ENCODE data around the gene MAB21L2. TPM values are rescaled to one million over a fixed set of nuclear protein-coding genes. Genes with fewer than 3 reads are reported as not detected.

Gene MAB21L2
- total RNA-seq, 2 donors from 2014 or later = 1.6 to 7.3 TPM

DNA sequence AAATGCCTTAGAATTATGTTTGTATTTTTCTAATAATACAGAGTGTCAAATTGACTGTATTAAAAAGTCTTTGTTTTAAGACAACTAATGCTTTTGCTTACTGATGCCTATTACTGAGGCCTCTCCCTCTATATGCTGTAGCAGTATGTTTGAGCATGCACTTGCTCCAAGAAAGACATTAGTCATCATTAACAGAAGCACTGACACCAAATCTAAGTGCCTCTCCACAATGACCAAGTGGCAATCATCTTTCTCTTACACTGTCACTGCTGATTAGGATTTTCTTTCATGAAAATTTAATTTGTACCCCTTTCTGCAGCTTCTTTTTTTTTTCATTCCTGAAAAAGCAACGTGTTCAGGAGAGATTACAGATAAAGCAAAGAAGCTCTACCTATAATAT lies 11.1 kb upstream of the MAB21L2 start:
- no peaks in the 10 kb centered on the region for H3K4me1 ChIP-seq
- no peaks in the 10 kb centered on the region for H3K27me3 ChIP-seq
- H3K27ac ChIP-seq = no peak overlapping the region
- DNase-seq (ENCODE audit: low spot score) = no peak
- TF ChIP-seq, protein P1, sequence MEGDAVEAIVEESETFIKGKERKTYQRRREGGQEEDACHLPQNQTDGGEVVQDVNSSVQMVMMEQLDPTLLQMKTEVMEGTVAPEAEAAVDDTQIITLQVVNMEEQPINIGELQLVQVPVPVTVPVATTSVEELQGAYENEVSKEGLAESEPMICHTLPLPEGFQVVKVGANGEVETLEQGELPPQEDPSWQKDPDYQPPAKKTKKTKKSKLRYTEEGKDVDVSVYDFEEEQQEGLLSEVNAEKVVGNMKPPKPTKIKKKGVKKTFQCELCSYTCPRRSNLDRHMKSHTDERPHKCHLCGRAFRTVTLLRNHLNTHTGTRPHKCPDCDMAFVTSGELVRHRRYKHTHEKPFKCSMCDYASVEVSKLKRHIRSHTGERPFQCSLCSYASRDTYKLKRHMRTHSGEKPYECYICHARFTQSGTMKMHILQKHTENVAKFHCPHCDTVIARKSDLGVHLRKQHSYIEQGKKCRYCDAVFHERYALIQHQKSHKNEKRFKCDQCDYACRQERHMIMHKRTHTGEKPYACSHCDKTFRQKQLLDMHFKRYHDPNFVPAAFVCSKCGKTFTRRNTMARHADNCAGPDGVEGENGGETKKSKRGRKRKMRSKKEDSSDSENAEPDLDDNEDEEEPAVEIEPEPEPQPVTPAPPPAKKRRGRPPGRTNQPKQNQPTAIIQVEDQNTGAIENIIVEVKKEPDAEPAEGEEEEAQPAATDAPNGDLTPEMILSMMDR (IDR thresholded peaks at IDR 0.05) = no peak
- no peaks in the 10 kb centered on the region for H3K36me3 ChIP-seq
- H3K9me3 ChIP-seq = no peaks in the 10 kb centered on the region
- H3K4me3 ChIP-seq = no peak overlapping the region

DNA sequence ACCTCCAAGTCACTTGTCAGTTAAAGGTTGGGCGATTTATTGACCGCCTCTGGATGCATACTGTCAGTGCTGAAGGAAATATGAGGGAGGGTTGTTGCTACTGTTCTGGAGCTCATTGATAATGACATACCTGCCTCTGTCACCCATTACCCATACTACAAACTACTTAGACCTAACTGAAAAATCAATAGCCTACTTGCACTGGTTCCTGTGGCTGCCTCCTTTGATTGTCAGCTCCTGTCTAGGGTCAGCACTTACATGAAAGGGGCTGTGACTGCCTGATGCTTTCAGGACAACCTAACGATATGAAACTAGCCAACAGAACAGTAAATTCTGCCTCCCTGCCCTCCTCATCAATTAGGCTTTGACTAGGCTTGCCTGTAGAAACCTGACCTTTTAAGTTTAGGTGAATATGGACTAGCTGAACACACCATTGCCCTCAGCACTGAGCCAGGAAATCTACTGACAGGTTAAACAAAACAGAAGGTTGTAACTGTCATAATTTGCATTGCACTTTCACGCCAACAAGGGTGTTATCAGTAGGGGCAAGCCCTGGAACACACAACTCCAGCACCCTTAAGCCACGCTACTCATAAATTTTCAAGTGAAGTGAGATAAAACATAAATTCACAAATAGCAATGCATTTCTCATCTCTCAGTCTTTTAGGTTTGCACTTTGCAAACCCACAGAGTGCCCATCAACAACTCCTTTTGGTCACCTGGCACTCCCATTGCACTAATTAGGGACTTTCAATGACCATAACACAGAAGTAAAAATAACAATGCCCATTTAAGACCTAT lies 9.0 kb upstream of the MAB21L2 start:
- H3K9me3 ChIP-seq = no peaks in the 10 kb centered on the region
- H3K4me1 ChIP-seq = no peaks in the 10 kb centered on the region
- DNase-seq (ENCODE audit: low spot score) = no peak
- TF ChIP-seq, protein P1 (IDR thresholded peaks at IDR 0.05) = no peak
- H3K27ac ChIP-seq = no peak overlapping the region
- H3K36me3 ChIP-seq = no peaks in the 10 kb centered on the region
- H3K27me3 ChIP-seq = no peaks in the 10 kb centered on the region
- H3K4me3 ChIP-seq = no peak overlapping the region

DNA sequence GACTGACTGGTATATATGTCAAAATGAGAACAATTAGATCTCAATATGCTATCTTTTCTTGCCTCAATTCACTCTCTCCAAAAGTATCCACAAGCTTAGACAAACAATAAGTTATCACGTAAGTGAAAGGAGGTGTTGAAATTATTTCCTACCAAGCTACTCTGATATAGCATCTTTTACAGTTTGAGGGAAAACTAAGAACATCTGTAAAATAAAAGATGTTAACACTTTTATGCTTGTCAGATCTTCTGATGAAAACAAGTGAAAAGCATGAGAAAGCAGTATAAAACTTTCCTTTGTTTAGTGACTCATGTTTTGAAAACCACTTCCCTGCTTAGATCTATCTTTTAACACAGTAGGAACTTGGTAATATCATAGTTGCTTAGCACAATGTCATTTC lies 8.4 kb upstream of the MAB21L2 start:
- Histone ChIP-seq H3K27ac (no peak overlapping the region), H3K4me3 (no peak overlapping the region), H3K36me3 (no peaks in the 10 kb centered on the region), H3K4me1 (no peaks in the 10 kb centered on the region), H3K27me3 (no peaks in the 10 kb centered on the region), H3K9me3 (no peaks in the 10 kb centered on the region)
- DNase-seq (ENCODE audit: low spot score) = no peak
- TF ChIP-seq, protein P1 (IDR thresholded peaks at IDR 0.05) = no peak

DNA sequence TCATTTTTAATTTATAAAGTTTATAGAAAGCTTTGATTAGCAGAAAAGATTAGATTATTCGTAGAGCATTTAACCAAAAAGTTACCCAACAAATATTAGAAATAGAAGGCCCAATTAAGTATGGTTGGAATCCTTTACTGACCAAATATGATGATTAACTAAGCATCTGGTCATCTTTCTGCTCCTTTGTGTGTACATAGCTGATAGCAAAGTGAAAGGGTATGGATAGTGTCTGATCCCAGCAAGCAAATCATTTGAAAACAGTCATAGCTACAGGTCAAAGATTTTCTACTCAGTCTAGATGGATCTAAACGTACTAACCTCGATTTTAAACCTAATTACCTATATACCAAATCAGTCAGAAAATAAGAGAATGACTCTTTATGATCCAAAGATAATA lies 7.3 kb upstream of the MAB21L2 start:
- DNase-seq (ENCODE audit: low spot score) = no peak

DNA sequence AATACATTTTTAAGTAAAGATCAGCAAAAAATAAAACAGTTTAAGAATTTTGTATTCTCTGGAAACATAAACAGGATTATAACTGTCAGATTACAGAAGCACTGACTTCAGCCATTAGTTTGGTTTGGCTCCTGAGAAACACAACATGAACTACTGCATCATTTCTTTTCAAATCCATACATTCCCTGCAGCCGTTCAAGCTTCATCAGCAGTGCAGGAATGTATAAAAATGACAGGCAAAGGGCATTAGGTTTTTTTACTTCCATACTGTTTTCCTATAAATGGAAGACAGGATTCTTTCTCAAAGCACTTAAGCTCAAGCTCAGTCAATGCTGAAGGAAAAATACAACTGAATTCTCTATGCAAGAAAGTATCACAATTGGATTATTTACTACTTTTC lies 4.2 kb upstream of the MAB21L2 start:
- TF ChIP-seq, protein P1 (IDR thresholded peaks at IDR 0.05) = no peak
- no peak for DNase-seq (ENCODE audit: low spot score)
- Histone ChIP-seq H3K4me1 (peaks cover 0 to 8% of the 10 kb centered on the region in 2 donors), H3K27ac (no peak overlapping the region), H3K27me3 (no peaks in the 10 kb centered on the region), H3K4me3 (no peak overlapping the region), H3K36me3 (no peaks in the 10 kb centered on the region), H3K9me3 (no peaks in the 10 kb centered on the region)

More for the DNA sequence above, 7.3 kb upstream of the MAB21L2 start:
- H3K36me3 ChIP-seq = no peaks in the 10 kb centered on the region
- TF ChIP-seq, protein P1 (IDR thresholded peaks at IDR 0.05) = no peak
- no peaks in the 10 kb centered on the region for H3K9me3 ChIP-seq
- H3K27ac ChIP-seq = no peak overlapping the region
- peaks cover 0 to under 1% of the 10 kb centered on the region in 2 donors for H3K4me1 ChIP-seq
- H3K4me3 ChIP-seq = no peak overlapping the region
- H3K27me3 ChIP-seq = no peaks in the 10 kb centered on the region

Data from right atrium auricular region (tissue), 2 donors.